GM04503 (cell line): Measurements from ENCODE around the gene VWA3B.

Source experiments
- DNase-seq: peaks from one replicate; pipeline ENCODE4 v3.0.0-alpha.2; 2012; ENCODE audit warnings: low read depth

VWA3B gene

DNA sequence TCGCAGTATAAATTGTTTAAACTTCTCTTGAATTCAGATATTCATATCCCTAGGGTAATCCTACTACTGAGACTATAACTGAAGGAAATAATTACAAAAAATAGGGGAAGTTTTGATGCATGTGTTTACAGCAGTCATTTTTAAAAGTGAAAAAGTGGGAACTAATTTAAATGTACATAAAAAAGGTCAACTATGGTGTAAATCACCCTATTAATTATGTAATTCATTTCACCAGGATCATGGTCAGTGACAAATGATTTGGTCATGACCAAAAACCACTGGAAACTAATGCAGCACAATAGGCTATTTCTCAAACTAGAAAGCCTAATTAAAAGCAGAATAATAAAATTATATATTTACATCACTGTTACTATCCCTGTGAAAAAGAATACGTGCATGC is 254.3 kb downstream of the VWA3B start:
- no peak for DNase-seq

DNA sequence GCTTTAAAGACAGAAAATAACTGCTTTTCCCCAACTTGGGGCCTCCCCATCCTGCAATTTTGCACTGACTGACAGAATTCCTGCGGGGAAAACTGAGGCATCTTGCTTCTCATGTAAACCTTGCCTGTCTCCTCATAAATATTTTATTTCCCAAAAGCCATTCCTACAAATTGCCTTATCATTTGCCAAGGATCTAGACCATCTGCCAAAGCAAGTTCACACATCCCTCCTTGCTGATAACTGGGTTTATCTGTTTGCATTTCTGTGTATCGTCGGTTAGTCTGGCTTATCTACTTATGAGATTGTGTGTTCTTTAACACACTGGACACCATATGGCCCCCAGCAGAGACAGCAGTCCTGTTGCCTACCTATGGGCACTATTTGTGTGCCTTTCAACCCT is 256.3 kb downstream of the VWA3B start:
- no peak for DNase-seq

DNA sequence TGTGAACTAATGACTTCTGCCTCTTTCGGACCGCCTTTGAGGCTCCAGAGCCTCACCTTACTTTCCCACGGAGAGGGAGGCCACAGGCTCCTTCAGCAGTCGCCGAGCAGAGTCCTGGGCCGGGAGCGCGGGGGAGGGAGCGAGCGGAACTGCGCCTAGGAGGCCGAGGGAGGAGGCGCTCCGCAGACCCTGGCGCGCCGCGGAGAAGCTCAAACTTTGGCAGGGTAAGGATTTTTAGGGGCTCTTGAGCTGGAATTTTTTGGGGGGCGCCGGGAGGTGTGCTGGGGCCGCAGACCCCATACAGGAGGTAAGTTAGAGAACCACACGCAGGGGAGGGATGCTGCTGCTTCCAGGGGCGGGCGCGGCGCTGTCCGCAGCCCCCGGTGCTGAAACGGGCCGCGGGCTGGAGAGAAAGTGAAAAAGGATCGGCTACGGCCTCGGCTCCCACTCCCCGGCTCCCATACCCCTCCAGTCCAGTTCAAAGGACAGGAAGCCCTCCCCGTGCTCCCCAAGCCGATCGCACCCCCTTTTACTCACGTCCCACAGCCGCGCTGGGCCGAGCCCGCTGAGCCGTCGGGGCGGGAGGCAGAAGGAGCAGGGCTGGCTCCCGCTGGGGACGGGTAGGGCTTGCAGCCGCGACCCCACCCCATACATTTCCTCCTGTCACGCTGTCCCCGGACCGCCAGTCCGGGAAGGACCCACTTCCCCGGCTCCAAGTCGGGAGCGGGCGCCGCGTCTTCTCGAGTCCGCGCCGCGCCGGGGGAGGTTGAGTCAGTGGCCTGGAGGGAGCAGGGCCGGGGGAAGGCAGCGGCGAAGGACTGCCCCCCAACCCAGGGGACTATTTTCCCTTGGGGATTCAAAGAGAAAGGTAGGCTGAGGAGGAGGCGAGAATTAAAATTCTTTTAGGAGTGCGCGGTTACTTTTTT is 259.6 kb downstream of the VWA3B start, which contains the start of gene CNGA3:
Gene CNGA3, plus strand, starts transcription at position 146 of the 926 bp plus-strand sequence. CDS start 23,520 bp downstream, outside the sequence.
- DNase-seq = no peak

DNA sequence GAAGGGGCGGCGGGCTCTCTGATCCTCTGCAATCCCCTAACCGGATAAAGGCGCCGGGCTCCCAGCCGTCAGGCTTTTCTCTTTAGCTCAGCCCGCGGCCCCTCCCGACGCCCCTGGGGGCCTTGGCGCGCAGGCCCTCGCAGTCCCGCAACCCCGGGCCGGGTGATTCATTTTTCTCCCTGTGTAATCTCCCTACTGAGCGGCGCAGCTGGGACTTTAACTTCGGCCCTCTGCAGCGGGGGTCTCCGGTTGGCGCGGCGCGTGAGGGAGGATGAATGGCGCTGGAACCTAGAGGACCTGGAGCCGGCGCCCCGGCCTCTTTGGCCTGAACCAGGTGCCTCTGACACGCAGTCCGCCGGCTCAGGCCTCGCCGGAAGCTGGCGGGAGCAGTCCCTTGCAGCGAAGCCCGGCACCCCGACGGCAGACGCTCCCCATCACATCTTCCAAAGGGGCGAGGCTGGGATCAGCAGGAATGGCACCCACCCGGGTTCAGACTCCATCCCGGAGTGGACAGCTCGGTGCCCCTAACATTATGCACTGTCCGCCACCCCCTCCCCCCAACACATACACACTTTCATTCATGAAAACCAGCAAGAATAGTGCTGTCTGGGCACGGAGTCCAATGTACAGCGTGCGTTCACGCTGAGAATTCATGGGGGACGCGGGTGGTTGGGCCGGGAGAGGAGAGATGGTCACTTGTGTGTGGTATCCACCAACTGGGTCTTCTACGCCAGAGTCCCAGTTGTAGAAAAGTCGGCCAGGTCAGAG is 260.5 kb downstream of the VWA3B start:
- no peak for DNase-seq

DNA sequence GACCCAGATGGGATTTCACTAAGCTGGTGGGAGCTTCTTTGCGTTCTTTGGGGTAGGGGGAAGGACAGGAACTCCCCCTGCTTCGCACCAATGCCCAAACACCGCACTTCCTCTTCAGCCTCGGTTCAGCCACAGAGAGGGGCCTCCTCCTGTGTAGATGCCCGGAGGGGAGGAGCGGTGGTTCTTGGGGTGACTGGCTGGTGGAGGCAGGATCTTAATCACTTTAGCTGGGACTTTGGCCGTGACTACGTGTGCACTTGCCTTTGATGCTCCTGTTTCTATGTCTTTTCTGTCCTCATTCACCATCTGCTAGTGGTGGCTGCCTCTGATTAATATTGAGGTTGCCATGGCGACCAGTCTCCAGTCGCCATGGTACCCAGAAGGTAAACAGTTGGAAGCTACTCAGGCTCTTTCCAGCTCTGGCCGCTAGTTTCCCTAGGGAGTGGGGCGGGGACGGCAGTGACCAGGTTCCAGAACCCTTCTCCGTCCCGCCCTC is 261.1 kb downstream of the VWA3B start:
- DNase-seq = no peak

DNA sequence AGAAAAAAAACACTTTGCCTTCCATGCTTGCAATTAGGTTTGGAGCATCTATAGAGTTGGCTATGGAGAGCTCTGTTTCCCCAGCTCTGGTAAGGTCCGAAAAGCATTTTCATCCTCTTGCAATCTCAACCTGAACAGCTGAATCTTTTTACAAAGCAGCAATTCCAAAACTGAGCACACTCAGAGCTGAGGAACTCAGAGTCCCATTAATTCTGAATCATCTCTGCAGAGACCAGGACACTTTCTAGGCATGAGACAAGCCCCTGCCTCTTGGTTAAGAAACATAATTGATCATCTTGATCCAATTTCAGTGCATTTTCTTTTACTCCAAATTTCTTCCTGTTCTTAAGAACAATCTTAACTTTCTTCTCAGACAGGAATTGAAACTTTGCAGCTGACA is 263.4 kb downstream of the VWA3B start:
- DNase-seq = no peak

DNA sequence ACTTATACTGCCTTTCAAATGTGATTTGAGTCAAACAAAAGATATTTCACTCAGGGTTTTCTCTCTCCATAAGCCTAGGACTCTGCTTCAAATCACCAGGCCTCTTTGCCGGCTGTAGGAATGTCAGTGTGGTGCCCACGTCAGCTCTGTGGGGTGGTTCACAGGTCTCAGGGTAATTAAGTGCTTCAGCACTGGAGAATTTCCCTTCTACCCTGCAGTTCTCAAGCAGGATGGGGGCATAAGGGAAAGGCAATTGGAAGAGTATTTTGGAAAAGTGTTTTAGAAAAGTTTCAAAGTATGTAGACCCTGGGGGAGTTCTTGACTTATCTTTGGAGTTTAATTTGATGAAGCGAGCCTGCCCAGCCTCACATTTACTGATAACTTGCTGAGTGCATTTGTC is 268.9 kb downstream of the VWA3B start:
- no peak for DNase-seq

DNA sequence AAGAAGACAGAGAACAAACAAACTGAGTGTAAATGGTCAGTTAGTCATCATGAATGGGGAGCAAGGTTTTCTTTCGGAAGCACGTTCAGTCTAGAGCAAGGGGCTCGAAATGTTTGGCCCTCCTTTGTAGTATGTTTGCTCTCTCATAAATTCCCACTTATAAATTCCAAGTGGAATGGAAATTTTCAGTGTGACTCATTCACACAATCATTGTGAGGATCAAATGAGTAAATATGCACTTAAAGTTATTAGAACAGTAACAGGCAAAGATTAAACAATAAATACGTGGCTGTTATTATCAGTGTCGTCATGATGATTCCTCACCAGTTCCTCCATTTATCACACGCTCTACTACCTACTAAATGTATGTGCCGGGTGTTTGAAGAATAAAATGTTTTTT is 269.8 kb downstream of the VWA3B start:
- DNase-seq = no peak

DNA sequence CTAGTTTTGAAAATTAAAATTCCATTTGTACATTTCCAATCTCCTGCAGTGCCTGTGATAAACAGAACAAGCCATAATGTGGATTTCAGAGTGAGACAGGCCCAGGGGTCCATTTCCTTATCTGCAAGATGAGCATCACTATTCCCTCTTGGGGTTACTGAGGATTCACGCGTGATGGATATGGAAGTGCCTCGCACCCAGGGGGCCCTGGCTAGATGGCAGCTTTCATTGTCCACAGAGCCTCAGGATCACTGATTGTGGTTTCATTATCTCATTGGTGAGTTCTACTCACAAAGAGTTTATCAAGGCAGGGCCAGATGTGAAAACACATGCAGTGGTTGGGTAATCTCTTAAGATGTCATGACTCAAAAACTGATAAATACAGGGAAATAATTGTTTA is 270.9 kb downstream of the VWA3B start:
- no peak for DNase-seq

DNA sequence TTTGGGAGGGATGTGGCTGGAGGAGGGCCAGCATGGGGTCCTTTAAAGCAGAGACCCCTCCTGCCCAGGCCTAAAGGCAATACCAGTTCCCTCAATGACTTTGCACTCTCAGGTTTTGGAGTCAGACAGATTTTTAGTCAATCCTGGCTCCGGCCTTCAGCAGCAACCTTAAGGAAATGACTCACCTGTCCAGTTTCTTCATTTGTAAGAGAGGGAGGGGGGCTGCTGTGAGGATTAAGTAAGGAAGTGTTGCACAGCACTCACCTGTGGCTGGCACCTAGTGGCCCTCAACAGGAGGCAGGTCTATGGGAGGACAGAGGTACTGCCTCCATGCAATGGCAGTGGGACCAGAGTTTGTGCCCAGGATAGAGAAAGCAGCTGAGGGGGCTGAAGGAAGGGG is 273.0 kb downstream of the VWA3B start:
- DNase-seq = no peak
